HepG2 (cell line): ENCODE measurements around the gene ISCA1. TPM values are rescaled to one million over a fixed set of nuclear protein-coding genes. Genes with fewer than 3 reads are reported as not detected.

Experiments
- CHD4 ChIP-seq: fragments of 200-600 bp; sonication (generic); IDR thresholded peaks from 2 replicates; pipeline ENCODE4 v1.7.0; 2017; ENCODE audit warnings: mild to moderate bottlenecking, low read length, borderline replicate concordance
- NRL ChIP-seq: sonication (generic); formaldehyde crosslinking; IDR thresholded peaks from 2 replicates; pipeline ENCODE4 v1.5.0; 2020; ENCODE audit warnings: missing genetic modification reagents, mild to moderate bottlenecking, moderate library complexity, borderline replicate concordance
- PAWR ChIP-seq: sonication (generic); formaldehyde crosslinking; IDR thresholded peaks from 2 replicates; pipeline ENCODE4 v1.4.0; 2020; ENCODE audit warnings: missing genetic modification reagents, mild to moderate bottlenecking, borderline replicate concordance
- RERE ChIP-seq: IDR thresholded peaks from 2 replicates; pipeline ENCODE4 v1.6.1; 2016; ENCODE audit warnings: low read depth, missing genetic modification reagents, missing compliant biosample characterization
- ZBTB8A ChIP-seq: sonication (generic); formaldehyde crosslinking; IDR thresholded peaks from 2 replicates; pipeline ENCODE4 v1.4.0; 2020; ENCODE audit warnings: mild to moderate bottlenecking, low read depth, missing genetic modification reagents, borderline replicate concordance
- ZNF34 ChIP-seq: sonication (generic); formaldehyde crosslinking; IDR thresholded peaks from 2 replicates; pipeline ENCODE4 v1.4.0; 2020; ENCODE audit warnings: mild to moderate bottlenecking, missing genetic modification reagents, borderline replicate concordance
- ZNF558 ChIP-seq: sonication (generic); formaldehyde crosslinking; IDR thresholded peaks from 2 replicates; pipeline ENCODE4 v1.9.0; 2022; ENCODE audit warnings: mild to moderate bottlenecking, missing genetic modification reagents, borderline replicate concordance
- ZNF598 ChIP-seq: sonication (generic); formaldehyde crosslinking; IDR thresholded peaks from 2 replicates; pipeline ENCODE4 v1.5.1; 2020; ENCODE audit warnings: mild to moderate bottlenecking, missing genetic modification reagents, borderline replicate concordance
- ZNF652 ChIP-seq: IDR thresholded peaks from 2 replicates; pipeline ENCODE4 v1.6.1; 2016; ENCODE audit warnings: low read depth, borderline replicate concordance
- ZNF841 ChIP-seq: sonication (generic); formaldehyde crosslinking; IDR thresholded peaks from 2 replicates; pipeline ENCODE4 v1.8.1; 2023; ENCODE audit warnings: missing genetic modification reagents, borderline replicate concordance
- ZZZ3 ChIP-seq: sonication (generic); formaldehyde crosslinking; IDR thresholded peaks from 2 replicates; pipeline ENCODE4 v1.4.0; 2020; ENCODE audit warnings: missing genetic modification reagents, mild to moderate bottlenecking, borderline replicate concordance
- polyA plus RNA-seq, 8 experiments: library from polyadenylated mRNA; depleted of rRNA in 3 of 8; stranded (reverse) in 7 of 8; unstranded in 1 of 8; fragments of >200 nt; fragmentation: Illumina TruSeq in 4 of 8; extraction: Trizol in 4 of 8; gene quantifications; 2 replicates each; pipeline versions ENCODE4 v1.2.1 to v1.2.3, GENCODE V29; 2011 to 2016; ENCODE audit warnings: low read depth in 4 of 8, missing spikeins in 1 of 8, mixed read lengths in 1 of 8; ENCODE audit not compliant: insufficient read depth in 1 of 8
- total RNA-seq, 5 experiments: library from RNA; depleted of rRNA; stranded (reverse); fragments of >200 nt; fragmentation: Illumina TruSeq; extraction: Trizol; gene quantifications; 2 replicates each; pipeline ENCODE4 v1.2.3, GENCODE V29; 2016; ENCODE audit warnings: low read depth in 1 of 5
- TF ChIP-seq, protein P1 (sequence below): sonication (generic); formaldehyde crosslinking; IDR thresholded peaks from 2 replicates; pipeline ENCODE4 v1.4.0; 2020; ENCODE audit warnings: missing genetic modification reagents
- TF ChIP-seq, protein P2 (sequence below), 2 experiments: sonication (generic) in 1 of 2; formaldehyde crosslinking in 1 of 2; IDR thresholded peaks; 2 replicates each; pipeline versions ENCODE4 v1.5.1 to v1.6.1; 2011 to 2020; ENCODE audit warnings: borderline replicate concordance in 1 of 2, low read depth in 1 of 2, low read length in 1 of 2, mild to moderate bottlenecking in 1 of 2, missing genetic modification reagents in 1 of 2, moderate library complexity in 1 of 2

The ISCA1 gene
- total and polyA plus RNA-seq, 2 of the 13 experiments (the other 11 are each of a cell fraction or from before 2014, with no cell fraction given): 29.2 to 40.9 TPM

DNA sequence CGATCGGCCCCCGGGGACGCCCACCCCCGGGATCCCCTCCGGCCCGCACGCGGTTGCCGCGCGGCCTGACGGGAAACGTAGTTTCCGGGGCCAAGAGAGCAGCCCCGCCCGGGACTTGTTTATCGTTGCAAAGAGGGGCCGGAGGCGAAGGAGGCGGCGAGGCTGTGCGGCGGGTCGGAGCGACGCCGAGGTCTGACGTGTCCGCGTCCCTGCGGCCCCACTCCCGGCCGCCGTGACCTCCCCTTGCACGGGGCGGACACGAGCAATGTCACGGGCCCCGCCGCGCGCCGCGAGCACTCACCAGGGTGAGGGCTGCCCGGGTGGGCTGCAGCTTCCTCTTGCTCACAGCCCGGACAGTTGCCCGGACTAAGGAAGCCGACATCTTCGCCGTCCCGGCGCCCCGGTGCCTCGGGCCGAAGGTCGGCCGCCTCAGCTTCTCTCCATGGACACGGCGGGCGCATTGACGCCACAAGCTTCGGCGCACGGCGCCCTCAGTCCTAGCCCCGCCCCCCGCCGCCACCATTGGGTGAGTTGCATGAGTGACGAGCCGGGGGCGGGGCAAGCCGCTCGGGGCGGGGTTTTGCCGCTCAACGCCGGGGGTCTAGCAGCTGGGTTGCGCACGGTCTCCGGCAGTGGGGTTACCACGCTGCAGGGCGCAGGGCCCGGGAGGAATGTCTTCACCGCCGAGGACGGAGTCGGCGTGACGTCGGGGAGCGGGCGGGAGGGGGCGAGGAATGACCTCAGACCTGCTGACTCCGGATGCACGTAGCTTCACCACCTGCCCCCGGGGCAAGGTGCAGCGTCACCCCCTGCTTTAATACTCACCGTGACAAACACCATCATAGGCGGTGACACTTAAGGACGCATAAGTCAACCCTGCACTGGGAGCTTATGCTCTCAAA is at the start of gene ISCA1 (continued):
- TF ChIP-seq, protein P1, sequence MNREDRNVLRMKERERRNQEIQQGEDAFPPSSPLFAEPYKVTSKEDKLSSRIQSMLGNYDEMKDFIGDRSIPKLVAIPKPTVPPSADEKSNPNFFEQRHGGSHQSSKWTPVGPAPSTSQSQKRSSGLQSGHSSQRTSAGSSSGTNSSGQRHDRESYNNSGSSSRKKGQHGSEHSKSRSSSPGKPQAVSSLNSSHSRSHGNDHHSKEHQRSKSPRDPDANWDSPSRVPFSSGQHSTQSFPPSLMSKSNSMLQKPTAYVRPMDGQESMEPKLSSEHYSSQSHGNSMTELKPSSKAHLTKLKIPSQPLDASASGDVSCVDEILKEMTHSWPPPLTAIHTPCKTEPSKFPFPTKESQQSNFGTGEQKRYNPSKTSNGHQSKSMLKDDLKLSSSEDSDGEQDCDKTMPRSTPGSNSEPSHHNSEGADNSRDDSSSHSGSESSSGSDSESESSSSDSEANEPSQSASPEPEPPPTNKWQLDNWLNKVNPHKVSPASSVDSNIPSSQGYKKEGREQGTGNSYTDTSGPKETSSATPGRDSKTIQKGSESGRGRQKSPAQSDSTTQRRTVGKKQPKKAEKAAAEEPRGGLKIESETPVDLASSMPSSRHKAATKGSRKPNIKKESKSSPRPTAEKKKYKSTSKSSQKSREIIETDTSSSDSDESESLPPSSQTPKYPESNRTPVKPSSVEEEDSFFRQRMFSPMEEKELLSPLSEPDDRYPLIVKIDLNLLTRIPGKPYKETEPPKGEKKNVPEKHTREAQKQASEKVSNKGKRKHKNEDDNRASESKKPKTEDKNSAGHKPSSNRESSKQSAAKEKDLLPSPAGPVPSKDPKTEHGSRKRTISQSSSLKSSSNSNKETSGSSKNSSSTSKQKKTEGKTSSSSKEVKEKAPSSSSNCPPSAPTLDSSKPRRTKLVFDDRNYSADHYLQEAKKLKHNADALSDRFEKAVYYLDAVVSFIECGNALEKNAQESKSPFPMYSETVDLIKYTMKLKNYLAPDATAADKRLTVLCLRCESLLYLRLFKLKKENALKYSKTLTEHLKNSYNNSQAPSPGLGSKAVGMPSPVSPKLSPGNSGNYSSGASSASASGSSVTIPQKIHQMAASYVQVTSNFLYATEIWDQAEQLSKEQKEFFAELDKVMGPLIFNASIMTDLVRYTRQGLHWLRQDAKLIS: no peak
- TF ChIP-seq ZNF558 (no peak), ZNF652 (CRISPR knock-in tag) (no peak), NRL (CRISPR knock-in tag) (peak; percentile 42; the same call in 1 of the 2 replicates), ZNF34 (CRISPR knock-in tag) (peak; percentile 72; the same call in 1 of the 2 replicates), ZNF841 (no peak), CHD4 (no peak), ZBTB8A (CRISPR knock-in tag) (0 out of 2 replicates have a peak, but pooled peaks have one; percentile 72), RERE (CRISPR knock-in tag) (no peak; the same call in 1 of the 2 replicates), ZNF598 (CRISPR knock-in tag) (peak; percentile 89; the same call in 1 of the 2 replicates), ZZZ3 (CRISPR knock-in tag) (0 out of 2 replicates have a peak, but pooled peaks have one; percentile 60), PAWR (CRISPR knock-in tag) (no peak)
- TF ChIP-seq, protein P2, sequence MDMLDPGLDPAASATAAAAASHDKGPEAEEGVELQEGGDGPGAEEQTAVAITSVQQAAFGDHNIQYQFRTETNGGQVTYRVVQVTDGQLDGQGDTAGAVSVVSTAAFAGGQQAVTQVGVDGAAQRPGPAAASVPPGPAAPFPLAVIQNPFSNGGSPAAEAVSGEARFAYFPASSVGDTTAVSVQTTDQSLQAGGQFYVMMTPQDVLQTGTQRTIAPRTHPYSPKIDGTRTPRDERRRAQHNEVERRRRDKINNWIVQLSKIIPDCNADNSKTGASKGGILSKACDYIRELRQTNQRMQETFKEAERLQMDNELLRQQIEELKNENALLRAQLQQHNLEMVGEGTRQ (IDR thresholded peaks at IDR 0.05; ENCODE audit: low read depth, low read length): no peak
- TF ChIP-seq, protein P2 (CRISPR knock-in tag; IDR thresholded peaks at IDR 0.05; ENCODE audit: borderline replicate concordance): peak; percentile 41; the same call in 1 of the 2 replicates
